HepG2 (cell line): ENCODE data around the gene KLHL30. TPM values are rescaled to one million over a fixed set of nuclear protein-coding genes. Genes with fewer than 3 reads are reported as not detected.

Experiments used
- ATF7-NPFF ChIP-seq: sonication (generic); formaldehyde crosslinking; IDR thresholded peaks from 2 replicates; pipeline ENCODE4 v1.8.1; 2023; ENCODE audit warnings: mild to moderate bottlenecking, low read depth, missing genetic modification reagents, moderate library complexity
- MED8 ChIP-seq: sonication (generic); formaldehyde crosslinking; IDR thresholded peaks from 2 replicates; pipeline ENCODE4 v1.8.1; 2023; ENCODE audit warnings: mild to moderate bottlenecking, missing genetic modification reagents; ENCODE audit not compliant: insufficient replicate concordance
- MIER3 ChIP-seq: IDR thresholded peaks from 2 replicates; pipeline ENCODE4 v1.6.1; 2016; ENCODE audit warnings: missing compliant biosample characterization, borderline replicate concordance
- RAD51 ChIP-seq: fragments of 450-650 bp; IDR thresholded peaks from 2 replicates; pipeline ENCODE4 v1.6.1; 2016; ENCODE audit warnings: borderline replicate concordance
- SAP130 ChIP-seq: IDR thresholded peaks from 2 replicates; pipeline ENCODE4 v1.6.1; 2016; ENCODE audit warnings: low read depth
- SETDB1 ChIP-seq: sonication (generic); formaldehyde crosslinking; IDR thresholded peaks from 2 replicates; pipeline ENCODE4 v1.5.1; 2020; ENCODE audit warnings: missing genetic modification reagents, mild to moderate bottlenecking, borderline replicate concordance
- ZNF639 ChIP-seq: conservative IDR thresholded peaks from 2 replicates; pipeline ENCODE4 v1.6.1; 2018; ENCODE audit warnings: missing genetic modification reagents
- ZNF724P ChIP-seq: sonication (generic); formaldehyde crosslinking; IDR thresholded peaks from 2 replicates; pipeline ENCODE4 v1.8.0; 2022; ENCODE audit warnings: missing genetic modification reagents, borderline replicate concordance
- ZNF839 ChIP-seq: sonication (generic); formaldehyde crosslinking; IDR thresholded peaks from 2 replicates; pipeline ENCODE4 v1.4.0; 2020; ENCODE audit warnings: missing genetic modification reagents, mild to moderate bottlenecking, borderline replicate concordance
- polyA plus RNA-seq, 8 experiments: library from polyadenylated mRNA; depleted of rRNA in 3 of 8; stranded (reverse) in 7 of 8; unstranded in 1 of 8; fragments of >200 nt; fragmentation: Illumina TruSeq in 4 of 8; extraction: Trizol in 4 of 8; gene quantifications; 2 replicates each; pipeline versions ENCODE4 v1.2.1 to v1.2.3, GENCODE V29; 2011 to 2016; ENCODE audit warnings: low read depth in 4 of 8, missing spikeins in 1 of 8, mixed read lengths in 1 of 8; ENCODE audit not compliant: insufficient read depth in 1 of 8
- total RNA-seq, 5 experiments: library from RNA; depleted of rRNA; stranded (reverse); fragments of >200 nt; fragmentation: Illumina TruSeq; extraction: Trizol; gene quantifications; 2 replicates each; pipeline ENCODE4 v1.2.3, GENCODE V29; 2016; ENCODE audit warnings: low read depth in 1 of 5
- TF ChIP-seq, protein P1 (sequence below): sonication (generic); formaldehyde crosslinking; IDR thresholded peaks from 2 replicates; pipeline ENCODE4 v1.4.0; 2020; ENCODE audit warnings: missing genetic modification reagents, borderline replicate concordance

KLHL30 gene
- total and polyA plus RNA-seq, 2 of the 13 experiments (the other 11 are each of a cell fraction or from before 2014, with no cell fraction given), result 0.05 TPM; not detected in 1

GRCh38 chr2:238119756-238120462 lies 18.6 kb upstream of the KLHL30 start (continued):
- no peak for TF ChIP-seq ZNF639
- no peak for TF ChIP-seq ATF7-NPFF
- 0 out of 2 replicates have a peak, but pooled peaks have one; percentile 37 for TF ChIP-seq ZNF839
- no peak for TF ChIP-seq SAP130
- TF ChIP-seq RAD51, result no peak
- TF ChIP-seq, protein P1, sequence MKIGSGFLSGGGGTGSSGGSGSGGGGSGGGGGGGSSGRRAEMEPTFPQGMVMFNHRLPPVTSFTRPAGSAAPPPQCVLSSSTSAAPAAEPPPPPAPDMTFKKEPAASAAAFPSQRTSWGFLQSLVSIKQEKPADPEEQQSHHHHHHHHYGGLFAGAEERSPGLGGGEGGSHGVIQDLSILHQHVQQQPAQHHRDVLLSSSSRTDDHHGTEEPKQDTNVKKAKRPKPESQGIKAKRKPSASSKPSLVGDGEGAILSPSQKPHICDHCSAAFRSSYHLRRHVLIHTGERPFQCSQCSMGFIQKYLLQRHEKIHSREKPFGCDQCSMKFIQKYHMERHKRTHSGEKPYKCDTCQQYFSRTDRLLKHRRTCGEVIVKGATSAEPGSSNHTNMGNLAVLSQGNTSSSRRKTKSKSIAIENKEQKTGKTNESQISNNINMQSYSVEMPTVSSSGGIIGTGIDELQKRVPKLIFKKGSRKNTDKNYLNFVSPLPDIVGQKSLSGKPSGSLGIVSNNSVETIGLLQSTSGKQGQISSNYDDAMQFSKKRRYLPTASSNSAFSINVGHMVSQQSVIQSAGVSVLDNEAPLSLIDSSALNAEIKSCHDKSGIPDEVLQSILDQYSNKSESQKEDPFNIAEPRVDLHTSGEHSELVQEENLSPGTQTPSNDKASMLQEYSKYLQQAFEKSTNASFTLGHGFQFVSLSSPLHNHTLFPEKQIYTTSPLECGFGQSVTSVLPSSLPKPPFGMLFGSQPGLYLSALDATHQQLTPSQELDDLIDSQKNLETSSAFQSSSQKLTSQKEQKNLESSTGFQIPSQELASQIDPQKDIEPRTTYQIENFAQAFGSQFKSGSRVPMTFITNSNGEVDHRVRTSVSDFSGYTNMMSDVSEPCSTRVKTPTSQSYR, result no peak
- TF ChIP-seq MIER3, result no peak
- TF ChIP-seq SETDB1 (CRISPR knock-in tag), result no peak
- no peak for TF ChIP-seq MED8 (CRISPR knock-in tag)
- no peak for TF ChIP-seq ZNF724P (CRISPR knock-in tag)
